SHP77 treated with DMSO at 0.1 percent for 48 hours (cell line): ENCODE measurements around the gene CLRN1.

Experiments
- DNase-seq: peaks from one replicate; lab custom pipeline; 2025; lab: John Stamatoyannopoulos, UW

The CLRN1 gene

GRCh38 chr3:150920236-150920635, 52.3 kb downstream of the CLRN1 start:
- DNase-seq = no peak

- DNase-seq = no peak
Observed at GRCh38 chr3:150917951-150918350, 54.6 kb downstream of the CLRN1 start.

- DNase-seq = no peak
Observed at GRCh38 chr3:150913133-150913922, 59.2 kb downstream of the CLRN1 start.

GRCh38 chr3:150912501-150912900, 60.0 kb downstream of the CLRN1 start:
- DNase-seq = no peak

- DNase-seq = no peak
Observed at GRCh38 chr3:150911771-150912170, 60.8 kb downstream of the CLRN1 start.

GRCh38 chr3:150906461-150906860, 66.1 kb downstream of the CLRN1 start:
- DNase-seq = no peak

GRCh38 chr3:150905746-150906145, 66.8 kb downstream of the CLRN1 start:
- no peak for DNase-seq

- DNase-seq = no peak
Observed at GRCh38 chr3:150905339-150905738, 67.2 kb downstream of the CLRN1 start, which contains the start of gene MINDY4B. TSS of gene MINDY4B (minus strand) at chr3:150905439. CDS start at chr3:150905439, 0 bp downstream.

- no peak for DNase-seq
Observed at GRCh38 chr3:150902988-150903387, 69.5 kb downstream of the CLRN1 start.

GRCh38 chr3:150901793-150902192, 70.7 kb downstream of the CLRN1 start:
- DNase-seq = no peak

- DNase-seq = no peak
Observed at GRCh38 chr3:150899141-150899540, 73.4 kb downstream of the CLRN1 start.

GRCh38 chr3:150898046-150898754, 74.3 kb downstream of the CLRN1 start:
- no peak for DNase-seq

- no peak for DNase-seq
Observed at GRCh38 chr3:150897592-150897991, 74.9 kb downstream of the CLRN1 start.

- DNase-seq = no peak
Observed at GRCh38 chr3:150890831-150891230, 81.7 kb downstream of the CLRN1 start.

GRCh38 chr3:150890295-150890694, 82.2 kb downstream of the CLRN1 start:
- no peak for DNase-seq

GRCh38 chr3:150889106-150889505, 83.4 kb downstream of the CLRN1 start:
- DNase-seq = no peak

GRCh38 chr3:150887031-150887430, 85.5 kb downstream of the CLRN1 start:
- no peak for DNase-seq

GRCh38 chr3:150885535-150885934, 87.0 kb downstream of the CLRN1 start:
- DNase-seq = no peak

- no peak for DNase-seq
Observed at GRCh38 chr3:150878996-150879575, 93.4 kb downstream of the CLRN1 start.

- DNase-seq = no peak
Observed at GRCh38 chr3:150878290-150878689, 94.2 kb downstream of the CLRN1 start.

GRCh38 chr3:150877303-150877702, 95.2 kb downstream of the CLRN1 start:
- no peak for DNase-seq

- no peak for DNase-seq
Observed at GRCh38 chr3:150876611-150877265, 95.8 kb downstream of the CLRN1 start.
